GM18499 (cell line): ENCODE data around the gene PIF1.
"Not testable (repeated sequence)": the region's sequence is repeated elsewhere in the genome, so short reads cannot be mapped to it uniquely, and the experiment has no call there.

Experiments
- ATAC-seq: cut with Tn5 transposase; IDR thresholded peaks from one replicate; pipeline ENCODE4 v1.9.1; 2021; ENCODE audit warnings: moderate number of reproducible peaks; ENCODE audit not compliant: insufficient read depth, unreplicated experiment

Gene PIF1

DNA sequence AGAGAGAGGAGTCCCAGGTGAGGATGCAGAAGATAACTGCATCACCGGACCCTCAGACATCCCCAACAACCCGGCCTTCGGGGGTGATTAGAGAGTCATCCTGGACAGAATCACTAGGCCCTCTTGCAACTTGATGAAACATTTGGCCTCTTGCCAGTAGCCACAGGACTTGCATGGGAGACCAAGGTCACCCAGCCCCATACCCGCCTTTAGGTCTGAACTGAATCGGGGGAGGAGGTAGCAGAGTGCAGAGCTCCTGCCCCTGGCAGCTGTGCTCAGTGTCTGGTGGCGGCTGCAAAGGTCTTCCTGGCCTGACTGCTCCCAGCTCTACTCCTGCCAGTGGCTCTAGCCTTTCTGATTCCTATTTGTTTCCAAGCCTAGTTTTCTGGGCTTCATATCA lies 12.4 kb downstream of the PIF1 start:
- no peak for ATAC-seq

DNA sequence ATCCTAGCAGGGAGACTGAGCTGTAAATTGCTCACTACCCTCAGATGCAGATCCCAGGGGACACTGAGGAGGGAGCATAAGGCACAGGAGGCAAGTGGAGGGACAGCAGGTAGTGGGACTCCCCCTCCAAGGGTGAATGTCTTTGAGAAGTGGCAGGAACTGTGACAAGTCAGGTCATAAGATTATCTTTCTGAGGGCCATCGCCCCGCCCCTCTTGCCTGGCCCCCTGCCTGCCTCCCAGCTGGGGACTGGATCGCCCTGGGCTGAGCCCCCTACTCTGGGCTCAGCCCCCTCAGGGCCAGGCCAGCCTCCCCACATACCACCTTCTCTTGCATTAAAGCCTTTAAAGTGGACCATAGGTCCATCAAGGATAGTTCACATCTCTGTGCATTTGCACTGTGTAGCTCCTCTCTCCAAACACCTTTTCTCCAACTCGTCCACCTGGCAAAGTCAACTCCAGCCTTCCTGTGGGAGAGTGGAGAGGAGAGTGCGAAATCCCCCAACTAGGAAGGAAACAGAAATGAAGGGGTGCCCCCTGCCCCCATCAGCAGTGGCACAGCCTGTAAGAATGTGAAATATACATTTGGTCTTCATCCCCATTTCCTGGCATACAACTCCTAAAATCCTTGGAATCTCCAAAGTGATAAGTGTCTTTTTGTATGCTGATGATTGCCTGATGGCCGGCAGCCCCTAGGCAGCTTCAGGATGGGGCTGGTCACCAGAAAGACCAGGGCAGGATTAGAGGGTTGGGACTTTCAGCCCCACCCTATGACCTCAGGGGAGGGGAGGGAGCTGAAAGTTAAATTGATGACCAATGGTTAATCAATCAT lies 14.7 kb downstream of the PIF1 start:
- ATAC-seq = no peak

DNA sequence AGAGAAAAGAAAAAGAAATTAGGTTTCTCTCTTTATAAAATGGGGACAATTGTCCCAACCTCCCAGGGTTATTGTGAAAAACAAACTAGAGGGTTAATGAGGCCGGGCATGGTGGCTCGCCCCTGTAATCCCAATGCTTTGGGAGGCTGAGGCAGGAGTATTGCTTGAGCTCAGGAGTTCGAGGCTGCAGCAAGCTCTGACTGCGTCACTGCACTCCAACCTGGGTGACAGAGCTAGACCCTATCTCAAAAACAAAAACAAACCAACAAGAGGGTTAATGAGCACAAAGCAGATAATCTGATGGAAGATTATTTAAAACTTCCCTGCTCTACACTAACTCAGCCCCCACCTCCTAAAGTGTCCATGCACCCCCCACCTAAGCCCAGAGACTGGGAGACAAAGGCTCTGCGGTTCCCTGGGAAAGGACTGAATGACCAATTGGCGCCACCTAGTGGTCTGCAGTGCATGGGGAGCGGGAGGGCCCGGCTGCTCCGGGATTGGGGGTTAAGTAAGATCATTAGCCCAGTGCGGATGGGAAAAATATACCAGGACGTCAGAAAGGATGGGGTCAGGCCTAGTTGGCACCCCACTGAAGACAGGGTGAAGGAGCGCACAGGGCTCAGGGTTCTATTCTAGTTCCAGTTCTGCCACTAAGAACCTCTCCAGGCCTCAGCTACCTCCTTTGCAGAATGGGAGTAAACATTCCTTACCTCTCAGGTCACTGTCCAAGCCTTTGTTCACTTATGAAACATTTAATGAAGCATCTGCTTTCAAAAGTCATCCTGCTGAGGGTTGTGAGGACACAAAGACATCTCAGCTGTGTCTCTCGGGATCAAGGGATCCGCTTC lies 15.6 kb downstream of the PIF1 start:
- ATAC-seq = no peak

DNA sequence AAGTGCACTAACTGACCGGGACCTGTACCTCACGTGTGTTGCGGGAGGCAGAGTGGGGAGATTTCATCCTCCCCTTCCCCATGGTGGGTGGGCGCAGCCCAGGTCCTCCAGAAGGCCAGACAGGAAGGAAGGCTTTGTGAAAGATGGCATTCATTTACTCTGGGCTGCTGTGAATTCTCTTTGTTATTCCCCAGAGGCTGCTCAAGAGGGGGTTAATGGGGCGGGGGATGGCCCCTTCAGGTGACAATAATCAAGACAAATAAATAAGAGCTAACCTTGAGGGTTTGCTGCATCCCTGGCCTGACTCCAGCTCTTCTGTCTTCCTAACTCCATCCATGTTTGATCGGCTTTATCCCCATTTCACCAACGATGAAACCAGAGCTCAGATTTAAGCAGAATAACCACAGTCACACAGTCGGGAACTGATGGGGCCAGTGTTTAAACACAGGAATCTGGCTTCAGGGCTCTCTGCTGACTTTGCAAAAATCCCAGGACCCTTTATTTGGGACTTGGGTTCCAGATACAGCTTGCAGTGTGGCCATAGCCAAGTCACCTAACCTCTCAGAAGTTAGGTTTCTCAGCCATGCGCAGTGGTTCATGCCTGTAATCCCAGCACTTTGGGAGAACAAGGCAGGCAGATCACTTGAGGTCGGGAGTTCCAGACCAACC lies 16.5 kb downstream of the PIF1 start:
- ATAC-seq = no peak

DNA sequence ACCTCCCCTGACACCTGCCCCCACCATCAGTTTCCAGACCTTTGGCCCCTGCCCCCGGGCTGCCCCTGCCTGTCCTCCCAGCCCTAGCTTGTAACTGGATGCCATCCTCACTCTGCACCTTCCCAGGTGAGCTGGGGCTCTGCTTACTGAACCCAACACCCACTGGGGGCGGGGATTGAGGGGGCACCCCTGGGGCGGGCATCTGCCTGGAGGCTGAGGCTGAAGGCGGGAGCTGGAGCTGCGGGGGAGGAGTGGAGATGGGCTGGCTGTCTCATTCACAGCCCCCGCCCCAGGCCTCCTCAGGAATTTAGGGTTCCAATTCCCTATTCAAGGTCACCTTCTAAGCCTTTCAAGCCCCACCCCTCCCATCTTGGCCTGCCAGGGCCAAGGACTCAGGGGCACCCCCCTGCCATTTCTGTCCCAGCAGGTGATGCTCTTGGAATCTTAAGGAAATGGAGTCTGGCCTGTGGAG lies 17.7 kb downstream of the PIF1 start:
- no peak for ATAC-seq

DNA sequence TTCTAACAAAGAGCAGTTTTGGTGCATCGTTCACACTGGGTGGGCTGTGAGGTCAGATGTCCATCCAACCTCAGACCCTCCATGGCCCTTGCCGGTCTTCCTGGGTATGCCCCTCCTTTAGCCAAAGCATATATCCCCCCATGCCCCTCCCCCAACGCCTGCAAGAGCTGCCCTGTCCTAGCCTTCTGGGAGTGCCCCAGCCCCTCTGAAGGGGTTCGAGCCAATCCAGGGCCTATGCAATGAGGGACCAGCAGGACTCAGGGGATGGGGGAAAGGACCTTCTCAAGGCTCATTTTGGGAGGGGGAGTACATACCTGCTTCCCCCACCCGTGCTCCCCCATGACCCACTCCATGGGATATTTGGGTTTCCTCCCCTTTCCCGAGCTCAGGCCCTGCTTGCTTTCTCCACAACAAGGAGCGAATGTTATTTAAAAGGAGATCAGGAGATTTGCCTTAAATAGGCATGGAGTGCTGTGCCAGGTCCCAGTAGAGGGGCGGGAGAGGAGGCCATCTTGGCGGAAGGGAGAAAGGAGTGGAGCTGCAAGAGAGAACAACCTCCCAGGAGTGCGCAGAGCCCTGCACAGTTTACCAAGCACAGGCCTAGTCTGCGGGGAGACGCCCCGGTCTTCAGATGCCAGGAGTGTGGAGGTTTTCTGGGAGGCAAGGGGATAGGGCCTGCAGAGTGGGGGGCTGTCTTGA lies 18.2 kb downstream of the PIF1 start:
- no peak for ATAC-seq

DNA sequence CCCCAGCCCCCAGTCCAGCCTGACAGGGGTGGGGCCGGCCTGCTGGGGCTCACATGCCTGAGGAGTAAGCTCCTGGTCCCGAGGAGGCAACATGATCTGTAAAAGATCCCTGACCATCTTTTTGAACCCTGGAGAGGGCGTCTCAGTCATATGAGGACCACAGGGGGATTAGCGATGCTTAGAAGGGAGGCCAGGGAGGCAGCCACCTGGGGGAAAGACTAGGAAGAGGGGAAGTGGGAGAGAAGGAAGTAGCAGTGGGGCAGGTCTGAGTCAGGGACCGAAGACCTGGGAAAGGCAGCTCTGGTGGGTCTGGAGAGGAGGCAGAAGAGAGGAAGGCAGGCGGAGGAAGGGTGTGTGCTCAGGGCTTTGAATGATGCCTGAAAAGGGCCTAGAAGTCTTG lies 18.9 kb downstream of the PIF1 start:
- no peak for ATAC-seq

DNA sequence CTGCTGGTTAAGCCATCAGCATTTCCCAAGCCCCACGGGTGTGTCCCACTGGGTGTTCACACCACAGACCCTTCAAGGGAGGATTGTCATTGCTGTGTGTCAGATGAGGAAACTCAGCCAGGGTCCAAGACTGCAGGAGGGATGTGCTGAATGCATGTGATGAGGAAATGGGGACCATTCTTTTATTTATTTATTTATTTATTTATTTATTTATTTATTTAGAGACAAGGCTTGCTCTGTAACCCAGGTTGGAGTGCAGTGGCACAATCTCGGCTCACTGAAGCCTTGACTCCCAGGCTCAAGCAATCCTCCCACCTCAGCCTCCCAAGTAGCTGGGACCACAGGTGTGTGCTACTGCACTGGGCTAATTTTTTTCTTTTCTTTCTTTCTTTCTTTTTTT lies 20.8 kb downstream of the PIF1 start:
- ATAC-seq = no peak

DNA sequence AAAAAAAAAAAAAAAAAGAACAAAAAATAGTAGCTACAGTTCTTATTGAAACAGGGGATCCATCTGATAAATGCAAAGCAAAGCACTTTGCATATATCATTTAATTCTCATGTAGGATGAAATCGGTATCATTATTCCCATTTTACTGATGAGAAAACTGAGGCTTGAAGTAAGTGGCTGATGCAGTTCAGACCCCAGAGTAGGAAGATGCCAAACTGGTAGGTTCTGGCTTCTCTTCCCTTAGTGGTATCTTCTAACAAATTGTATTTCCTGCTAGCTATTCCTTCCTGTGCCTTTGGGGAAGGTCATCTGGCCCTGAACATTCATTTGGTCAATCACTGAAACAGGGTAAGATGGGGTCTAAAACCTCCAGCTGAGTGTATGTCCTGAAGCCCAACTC lies 21.9 kb downstream of the PIF1 start:
- no peak for ATAC-seq

DNA sequence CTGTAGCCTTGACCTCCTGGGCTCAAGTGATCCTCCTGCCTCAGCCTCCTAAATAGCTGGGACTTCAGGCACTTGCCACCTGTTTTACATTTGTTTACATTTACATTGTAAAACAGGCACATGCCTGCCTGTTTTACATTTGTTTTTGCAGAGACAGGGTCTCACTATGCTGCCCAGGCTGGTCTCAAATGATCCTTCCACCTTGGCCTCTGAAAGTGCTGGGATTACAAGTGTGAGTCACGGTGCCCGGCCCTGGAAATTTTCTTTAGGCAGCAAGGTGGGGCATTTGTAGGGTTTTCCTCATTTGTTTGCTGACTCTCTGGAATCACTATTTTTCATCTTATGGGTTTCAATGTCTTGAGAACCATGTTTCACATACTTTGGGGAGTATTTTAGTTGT lies 25.0 kb downstream of the PIF1 start:
- no peak for ATAC-seq

DNA sequence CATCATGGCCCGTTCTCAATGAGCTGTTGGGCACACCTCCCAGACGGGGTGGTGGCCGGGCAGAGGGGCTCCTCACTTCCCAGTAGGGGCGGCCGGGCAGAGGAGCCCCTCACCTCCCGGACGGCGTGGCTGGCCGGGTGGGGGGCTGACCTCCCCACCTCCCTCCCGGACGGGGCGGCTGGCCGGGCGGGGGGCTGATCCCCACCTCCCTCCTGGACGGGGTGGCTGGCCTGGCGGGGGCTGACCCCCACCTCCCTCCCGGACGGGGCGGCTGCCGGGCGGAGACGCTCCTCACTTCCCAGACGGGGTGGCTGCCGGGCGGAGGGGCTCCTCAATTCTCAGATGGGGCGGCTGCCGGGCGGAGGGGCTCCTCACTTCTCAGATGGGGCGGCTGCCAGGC lies 26.5 kb downstream of the PIF1 start:
- not testable (repeated sequence) for ATAC-seq

DNA sequence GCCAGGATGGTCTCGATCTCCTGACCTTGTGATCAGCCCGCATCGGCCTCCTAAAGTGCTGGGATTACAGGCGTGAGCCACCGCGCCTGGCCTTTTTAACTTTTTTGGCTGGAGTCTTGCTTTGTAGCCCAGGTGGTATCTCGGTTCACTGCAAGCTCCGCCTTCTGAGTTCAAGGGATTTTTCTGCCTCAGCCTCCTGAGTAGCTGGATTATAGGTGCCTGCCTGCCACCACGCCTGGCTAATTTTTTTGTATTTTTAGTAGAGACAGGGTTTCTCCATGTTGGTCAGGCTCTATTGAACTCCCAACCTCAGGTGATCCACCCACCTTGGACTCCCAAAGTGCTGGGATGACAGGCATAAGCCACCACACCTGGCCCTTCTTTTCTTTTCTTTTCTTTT lies 29.5 kb downstream of the PIF1 start:
- ATAC-seq = not testable (repeated sequence)

DNA sequence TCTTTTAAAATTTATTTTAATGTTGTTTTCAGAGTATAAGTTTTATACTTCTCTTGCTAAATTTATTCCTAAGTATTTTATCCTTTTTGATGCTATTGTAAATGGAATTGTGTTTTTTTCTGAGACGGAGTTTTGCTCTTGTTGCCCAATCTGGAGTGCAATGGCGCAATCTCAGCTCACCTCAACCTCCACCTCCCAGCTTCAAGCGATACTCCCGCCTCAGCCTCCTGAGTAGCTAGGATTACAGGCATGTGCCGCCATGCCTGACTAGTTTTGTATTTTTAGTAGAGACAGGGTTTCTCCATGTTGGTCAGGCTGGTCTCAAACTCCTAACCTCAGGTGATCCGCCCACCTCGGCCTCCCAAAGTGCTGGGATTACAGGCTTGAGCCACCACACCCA lies 30.1 kb downstream of the PIF1 start:
- ATAC-seq = not testable (repeated sequence)

DNA sequence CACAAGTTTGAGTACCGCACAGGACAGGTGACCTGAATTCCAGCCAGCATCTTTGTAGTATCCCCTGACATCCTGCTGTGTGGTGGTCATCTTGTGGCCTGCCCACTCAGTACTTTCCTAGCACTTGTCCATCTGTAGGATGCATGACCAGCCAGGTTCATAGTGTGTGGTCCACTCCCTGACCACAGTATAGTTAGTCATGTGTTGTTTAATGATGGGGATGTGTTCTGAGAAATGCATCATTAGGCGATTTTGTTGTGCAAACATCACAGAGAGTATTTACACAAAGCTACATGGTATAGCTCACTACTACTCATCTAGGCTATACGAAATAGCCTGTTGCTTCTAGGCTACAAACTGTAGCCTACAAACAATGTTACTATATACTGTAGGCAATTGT lies 33.2 kb downstream of the PIF1 start:
- ATAC-seq = no peak

DNA sequence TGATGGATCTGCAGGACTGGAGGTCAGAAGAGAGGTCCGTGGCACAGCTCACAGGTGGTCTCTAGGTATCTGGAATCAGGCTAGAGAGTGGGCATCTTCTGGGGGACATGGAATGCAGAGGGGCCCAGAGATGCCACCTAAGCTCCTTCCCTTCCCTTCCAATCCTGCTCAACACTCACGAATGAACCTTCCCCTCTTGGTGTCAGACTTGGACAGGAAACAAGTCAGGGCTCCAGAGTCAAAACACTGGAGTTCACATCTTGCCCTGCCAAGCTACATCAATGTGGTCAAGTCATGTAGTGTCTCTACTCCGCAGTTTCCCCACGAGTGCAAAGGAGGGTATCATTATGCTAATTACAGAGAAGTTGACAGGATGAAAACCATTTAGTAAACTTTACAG lies 34.0 kb downstream of the PIF1 start:
- ATAC-seq = no peak

DNA sequence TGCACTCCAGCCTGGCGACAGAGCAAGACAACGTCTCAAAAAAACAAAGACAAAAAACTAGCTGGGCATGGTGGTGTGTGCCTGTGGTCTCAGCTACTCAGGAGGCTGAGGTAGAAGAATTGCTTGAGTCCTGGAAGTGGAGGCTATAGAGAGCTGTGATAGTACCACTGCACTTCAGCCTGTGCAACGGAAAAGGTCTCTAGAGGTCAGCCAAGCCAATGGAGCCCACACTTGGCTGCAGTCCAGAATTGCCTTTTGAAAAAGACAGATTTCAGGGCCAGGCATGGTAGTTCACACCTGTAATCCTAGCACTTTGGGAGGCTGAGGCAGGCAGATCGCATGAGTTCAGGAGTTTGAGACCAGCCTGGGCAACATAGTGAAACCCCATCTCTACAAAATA lies 41.7 kb downstream of the PIF1 start:
- ATAC-seq = no peak

DNA sequence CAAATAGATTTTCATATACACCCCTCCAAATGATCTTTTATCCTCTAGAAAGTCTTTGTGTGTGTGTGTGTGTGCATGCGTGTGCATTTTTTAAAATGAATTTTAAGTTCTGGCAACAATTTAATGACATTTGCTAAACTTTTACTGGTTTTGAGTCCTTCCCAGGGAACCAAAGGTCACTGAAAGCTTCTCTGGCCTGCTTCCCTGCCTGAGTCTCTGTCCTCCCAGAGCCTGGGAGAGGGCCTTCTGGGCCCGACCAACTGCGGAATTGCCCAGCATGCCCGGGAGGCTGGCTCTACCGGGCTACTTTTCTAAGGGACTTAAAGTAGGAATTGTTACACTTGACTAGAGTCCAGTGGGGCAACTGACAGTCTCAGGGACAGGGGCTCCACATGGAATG lies 42.7 kb downstream of the PIF1 start:
- no peak for ATAC-seq

DNA sequence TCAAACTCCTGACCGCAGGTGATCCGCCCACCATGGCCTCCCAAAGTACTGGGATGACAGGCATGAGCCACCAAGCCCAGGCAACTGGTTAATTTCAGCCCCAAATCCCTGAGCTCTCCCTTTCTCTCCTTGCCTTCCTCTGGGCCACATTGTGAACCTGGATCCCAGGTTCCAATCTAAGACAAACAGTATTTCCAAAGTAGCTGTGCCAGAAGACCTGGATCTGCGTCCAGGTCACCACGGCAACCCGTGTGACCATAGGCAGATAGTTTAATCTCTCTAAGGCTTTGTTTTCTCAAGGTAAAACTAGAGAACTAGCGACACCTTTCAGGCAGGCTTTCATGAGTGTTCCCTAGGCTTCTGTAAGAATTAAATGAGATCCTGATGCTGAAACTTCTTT lies 44.1 kb downstream of the PIF1 start:
- no peak for ATAC-seq

DNA sequence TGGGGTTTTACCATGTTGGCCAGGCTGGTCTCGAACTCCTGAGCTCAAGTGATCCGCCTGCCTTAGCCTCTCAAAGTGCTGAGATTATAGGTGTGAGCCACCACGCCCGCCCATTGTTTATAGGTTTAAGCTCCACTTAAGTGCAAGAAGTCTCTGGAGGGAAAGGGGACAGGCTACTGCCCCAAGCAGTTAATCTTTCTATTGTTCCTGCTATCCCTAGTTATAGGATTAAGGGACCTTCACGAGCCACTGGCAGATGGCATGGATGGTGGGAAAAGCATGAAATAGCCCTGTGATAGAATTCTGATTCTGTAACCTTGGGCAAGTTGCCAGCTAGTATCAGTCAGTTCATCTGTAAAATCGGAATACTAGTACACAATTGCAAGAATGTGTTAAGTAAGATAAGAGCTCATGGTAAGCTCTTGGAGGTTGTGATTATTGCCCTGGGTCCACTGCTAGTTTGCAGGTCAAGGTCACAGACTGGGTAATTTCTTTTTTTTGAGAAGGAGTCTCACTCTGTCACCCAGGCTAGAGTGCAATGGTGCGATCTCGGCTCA lies 44.8 kb downstream of the PIF1 start:
- no peak for ATAC-seq

DNA sequence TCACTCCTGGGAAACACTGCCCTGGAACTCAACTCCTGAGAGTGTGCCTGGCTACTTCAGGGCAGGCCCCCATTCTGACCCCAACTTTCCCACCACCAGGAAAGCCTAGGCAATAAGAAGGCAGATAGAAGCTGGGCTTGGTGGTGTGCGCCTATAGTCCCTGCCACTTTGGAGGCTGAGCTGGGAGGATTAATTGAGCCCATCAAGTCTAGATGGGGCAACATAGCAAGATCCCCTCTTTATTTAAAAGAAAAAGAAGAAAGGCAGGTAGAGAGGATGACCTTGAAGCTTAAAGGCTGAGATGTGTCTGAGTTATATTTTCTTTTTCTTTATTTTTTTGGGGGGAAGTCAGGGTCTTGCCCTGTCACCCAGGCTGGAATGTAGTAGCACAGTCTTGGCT lies 45.8 kb downstream of the PIF1 start:
- no peak for ATAC-seq
